K562 (cell line): Measurements from ENCODE around the gene PARD6B. TPM values are rescaled to one million over a fixed set of nuclear protein-coding genes. Genes with fewer than 3 reads are reported as not detected.

Source experiments
- ELF1 ChIP-seq: fragments of 200-800 bp; sonication (Bioruptor generic); IDR thresholded peaks from 2 replicates; pipeline ENCODE4 v1.6.1; 2016; ENCODE audit warnings: missing genetic modification characterization, missing compliant biosample characterization
- KDM2B ChIP-seq: fragments of 250-450 bp; sonication (Bioruptor Pico); IDR thresholded peaks from 2 replicates; pipeline ENCODE4 v1.8.0; 2021; ENCODE audit warnings: mild to moderate bottlenecking, moderate library complexity
- NONO ChIP-seq, 2 experiments: fragments of 200-400 bp in 1 of 2; fragments of 450-650 bp in 1 of 2; formaldehyde crosslinking in 1 of 2; IDR thresholded peaks; 2 replicates each; pipeline ENCODE4 v1.6.1; 2017; ENCODE audit warnings: low read depth in 2 of 2, mild to moderate bottlenecking in 2 of 2, moderate library complexity in 2 of 2, low read length in 1 of 2
- REST ChIP-seq, 2 experiments: fragments of 450-650 bp; formaldehyde crosslinking in 1 of 2; IDR thresholded peaks; 2 replicates each; pipeline versions ENCODE4 v1.4.0 to v1.6.1; 2014 to 2020; ENCODE audit warnings: mild to moderate bottlenecking in 2 of 2, borderline replicate concordance in 1 of 2, low read depth in 1 of 2
- SP2 ChIP-seq: IDR thresholded peaks from 2 replicates; pipeline ENCODE4 v1.6.1; 2011; ENCODE audit warnings: mild to moderate bottlenecking, low read depth, low read length, moderate library complexity; ENCODE audit not compliant: poor library complexity, severe bottlenecking; ENCODE audit errors: extremely low read depth
- YY1 ChIP-seq, 3 experiments: IDR thresholded peaks; 2 replicates each; pipeline ENCODE4 v1.6.1; 2011; ENCODE audit warnings: low read length in 2 of 3, mild to moderate bottlenecking in 2 of 3, moderate library complexity in 2 of 3, borderline replicate concordance in 1 of 3, control low read depth in 1 of 3, low read depth in 1 of 3; ENCODE audit not compliant: insufficient read depth in 3 of 3, insufficient replicate concordance in 2 of 3, control insufficient read depth in 1 of 3, insufficient read length in 1 of 3; ENCODE audit errors: extremely low read depth in 1 of 3
- ZBTB7A ChIP-seq: IDR thresholded peaks from 2 replicates; pipeline ENCODE4 v1.6.1; 2011; ENCODE audit warnings: low read depth, mild to moderate bottlenecking, low read length, moderate library complexity, borderline replicate concordance; ENCODE audit not compliant: control insufficient read depth
- ZFP36 ChIP-seq: fragments of 150-350 bp; IDR thresholded peaks from 2 replicates; pipeline ENCODE4 v1.6.1; 2018; ENCODE audit warnings: low read length, low read depth; ENCODE audit not compliant: partially characterized antibody
- ZNF282 ChIP-seq: sonication (generic); formaldehyde crosslinking; IDR thresholded peaks from 2 replicates; pipeline ENCODE4 v1.8.1; 2023; ENCODE audit warnings: missing genetic modification reagents
- ZNF583 ChIP-seq: fragments of 250-450 bp; sonication (Bioruptor Pico); IDR thresholded peaks from 2 replicates; pipeline ENCODE4 v1.4.0; 2020
- ZNF766 ChIP-seq: fragments of 200-800 bp; sonication (Bioruptor generic); conservative IDR thresholded peaks from 2 replicates; pipeline ENCODE4 v1.6.1; 2016; ENCODE audit warnings: missing genetic modification characterization, missing compliant biosample characterization
- polyA plus RNA-seq, 8 experiments: library from polyadenylated mRNA; depleted of rRNA in 4 of 8; stranded (reverse) in 5 of 8; unstranded in 3 of 8; fragments of >200 nt; fragmentation: Nextera tagmentation in 2 of 8; fragmentation: Illumina TruSeq in 1 of 8; extraction: Ambion mirVana in 2 of 8; extraction: Trizol in 1 of 8; gene quantifications; 2 replicates each; pipeline versions ENCODE4 v1.2.1 to v1.2.3, GENCODE V29; 2011 to 2014; ENCODE audit warnings: inconsistent platforms in 1 of 8, missing spikeins in 1 of 8
- total RNA-seq, 7 experiments: library from RNA; depleted of rRNA in 6 of 7; stranded (reverse); fragments of >200 nt in 6 of 7; fragmentation: Illumina TruSeq in 2 of 7; extraction: Trizol in 2 of 7; gene quantifications; 2 replicates each; pipeline versions ENCODE4 v1.2.1 to v1.2.3, GENCODE V29; 2011 to 2021; ENCODE audit warnings: low replicate concordance in 1 of 7
- TF ChIP-seq, protein P1 (sequence below): fragments of 250-450 bp; sonication (Bioruptor Pico); IDR thresholded peaks from 2 replicates; pipeline ENCODE4 v1.8.0; 2022; ENCODE audit warnings: inconsistent platforms
- TF ChIP-seq, protein P2 (sequence below): sonication (generic); formaldehyde crosslinking; IDR thresholded peaks from 2 replicates; pipeline ENCODE4 v1.8.1; 2022; ENCODE audit warnings: missing genetic modification reagents

Gene PARD6B
- total and polyA plus RNA-seq, 9 of the 15 experiments (the other 6 are each of a cell fraction or from before 2014, with no cell fraction given), result 1.7 to 12.3 (median 5.5) TPM

- TF ChIP-seq NONO (IDR thresholded peaks at IDR 0.05; ENCODE audit: low read depth in 2 of 2, low read length in 1 of 2) (peak; percentile 80 to 93; a peak in 3 of 4 replicates), ZNF766 (peak; percentile 92; the same call in 1 of the 2 replicates), ZFP36 (no peak), ELF1 (tag) (peak; percentile 74; the same call in 1 of the 2 replicates), SP2 (peak; percentile 43), ZNF282 (CRISPR knock-in tag) (no peak), KDM2B (CRISPR knock-in tag) (peak; percentile 87; the same call in 1 of the 2 replicates), ZNF583 (CRISPR knock-in tag) (peak; percentile 30; the same call in 1 of the 2 replicates), REST (IDR thresholded peaks at IDR 0.05; ENCODE audit: borderline replicate concordance) (0 out of 2 replicates have a peak, but pooled peaks have one; percentile 5), REST (CRISPR knock-in tag; IDR thresholded peaks at IDR 0.05; ENCODE audit: low read depth) (no peak), ZBTB7A (peak; percentile 57; the same call in 1 of the 2 replicates), YY1 (IDR thresholded peaks at IDR 0.05; ENCODE audit: borderline replicate concordance in 1 of 3, control insufficient read depth in 1 of 3, extremely low read depth in 1 of 3, insufficient read depth in 3 of 3, insufficient read length in 1 of 3, insufficient replicate concordance in 2 of 3, low read depth in 1 of 3, low read length in 2 of 3) (peak in 2 of 3 experiments; percentile 17 to 30)
- TF ChIP-seq, protein P1, sequence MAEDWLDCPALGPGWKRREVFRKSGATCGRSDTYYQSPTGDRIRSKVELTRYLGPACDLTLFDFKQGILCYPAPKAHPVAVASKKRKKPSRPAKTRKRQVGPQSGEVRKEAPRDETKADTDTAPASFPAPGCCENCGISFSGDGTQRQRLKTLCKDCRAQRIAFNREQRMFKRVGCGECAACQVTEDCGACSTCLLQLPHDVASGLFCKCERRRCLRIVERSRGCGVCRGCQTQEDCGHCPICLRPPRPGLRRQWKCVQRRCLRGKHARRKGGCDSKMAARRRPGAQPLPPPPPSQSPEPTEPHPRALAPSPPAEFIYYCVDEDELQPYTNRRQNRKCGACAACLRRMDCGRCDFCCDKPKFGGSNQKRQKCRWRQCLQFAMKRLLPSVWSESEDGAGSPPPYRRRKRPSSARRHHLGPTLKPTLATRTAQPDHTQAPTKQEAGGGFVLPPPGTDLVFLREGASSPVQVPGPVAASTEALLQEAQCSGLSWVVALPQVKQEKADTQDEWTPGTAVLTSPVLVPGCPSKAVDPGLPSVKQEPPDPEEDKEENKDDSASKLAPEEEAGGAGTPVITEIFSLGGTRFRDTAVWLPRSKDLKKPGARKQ, result no peak
- TF ChIP-seq, protein P2, sequence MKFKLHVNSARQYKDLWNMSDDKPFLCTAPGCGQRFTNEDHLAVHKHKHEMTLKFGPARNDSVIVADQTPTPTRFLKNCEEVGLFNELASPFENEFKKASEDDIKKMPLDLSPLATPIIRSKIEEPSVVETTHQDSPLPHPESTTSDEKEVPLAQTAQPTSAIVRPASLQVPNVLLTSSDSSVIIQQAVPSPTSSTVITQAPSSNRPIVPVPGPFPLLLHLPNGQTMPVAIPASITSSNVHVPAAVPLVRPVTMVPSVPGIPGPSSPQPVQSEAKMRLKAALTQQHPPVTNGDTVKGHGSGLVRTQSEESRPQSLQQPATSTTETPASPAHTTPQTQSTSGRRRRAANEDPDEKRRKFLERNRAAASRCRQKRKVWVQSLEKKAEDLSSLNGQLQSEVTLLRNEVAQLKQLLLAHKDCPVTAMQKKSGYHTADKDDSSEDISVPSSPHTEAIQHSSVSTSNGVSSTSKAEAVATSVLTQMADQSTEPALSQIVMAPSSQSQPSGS, result 0 out of 2 replicates have a peak, but pooled peaks have one; percentile 47
These were observed at the start of gene PARD6B (continued) for GRCh38 chr20:50731055-50731929.
